K562 (cell line): Measurements from ENCODE around the gene RNASEH2A. TPM values are rescaled to one million over a fixed set of nuclear protein-coding genes. Genes with fewer than 3 reads are reported as not detected.

Experiments
- BRD4 ChIP-seq: fragments of 200-600 bp; sonication (generic); IDR thresholded peaks from 2 replicates; pipeline ENCODE4 v1.6.1; 2017; ENCODE audit warnings: inconsistent platforms
- ESRRB ChIP-seq: fragments of 250-450 bp; sonication (Bioruptor Pico); IDR thresholded peaks from 2 replicates; pipeline ENCODE4 v1.5.0; 2020; ENCODE audit warnings: mild to moderate bottlenecking, moderate library complexity, borderline replicate concordance
- FOXP4 ChIP-seq: sonication (generic); formaldehyde crosslinking; IDR thresholded peaks from 2 replicates; pipeline ENCODE4 v1.8.0; 2022; ENCODE audit warnings: mild to moderate bottlenecking, missing genetic modification reagents, borderline replicate concordance
- HMGXB4 ChIP-seq: sonication (generic); formaldehyde crosslinking; IDR thresholded peaks from 2 replicates; pipeline ENCODE4 v1.8.1; 2023; ENCODE audit warnings: mild to moderate bottlenecking, missing genetic modification reagents
- OTX1 ChIP-seq: fragments of 450-650 bp; formaldehyde crosslinking; IDR thresholded peaks from 2 replicates; pipeline ENCODE4 v1.4.0; 2022; ENCODE audit warnings: mild to moderate bottlenecking
- RAD21 ChIP-seq, 2 experiments: fragments of 250-450 bp in 1 of 2; fragments of 450-650 bp in 1 of 2; sonication (Bioruptor Pico) in 1 of 2; formaldehyde crosslinking in 1 of 2; IDR thresholded peaks in 1 of 2; conservative IDR thresholded peaks in 1 of 2; 2 replicates each; pipeline versions ENCODE4 v1.4.0 to v1.8.0; 2020 to 2022; ENCODE audit warnings: mild to moderate bottlenecking in 2 of 2, moderate library complexity in 1 of 2
- RBFOX2 ChIP-seq: fragments of 200-400 bp; formaldehyde crosslinking; IDR thresholded peaks from 2 replicates; pipeline ENCODE4 v1.6.1; 2017; ENCODE audit warnings: low read depth, mild to moderate bottlenecking, low read length, moderate library complexity
- SIRT6 ChIP-seq: IDR thresholded peaks from one replicate; pipeline ENCODE4 v1.6.1; 2012; ENCODE audit warnings: low read depth, mild to moderate bottlenecking, control low read depth, inconsistent platforms, low read length, moderate library complexity
- SREBF2 ChIP-seq: sonication (generic); formaldehyde crosslinking; IDR thresholded peaks from 2 replicates; pipeline ENCODE4 v1.4.0; 2020; ENCODE audit warnings: mild to moderate bottlenecking, missing genetic modification reagents
- TARDBP ChIP-seq: fragments of 450-650 bp; IDR thresholded peaks from 2 replicates; pipeline ENCODE4 v1.6.1; 2016
- TCF15 ChIP-seq: fragments of 250-450 bp; sonication (Bioruptor Pico); IDR thresholded peaks from 2 replicates; pipeline ENCODE4 v1.8.0; 2022; ENCODE audit warnings: moderate library complexity, mild to moderate bottlenecking, inconsistent platforms
- TOE1 ChIP-seq, 2 experiments: fragments of 450-650 bp in 1 of 2; sonication (generic) in 1 of 2; formaldehyde crosslinking in 1 of 2; IDR thresholded peaks; 2 replicates each; pipeline versions ENCODE4 v1.7.1 to v1.8.0; 2016 to 2022; ENCODE audit warnings: borderline replicate concordance in 2 of 2, mild to moderate bottlenecking in 2 of 2, antibody characterized with exemption in 1 of 2, inconsistent platforms in 1 of 2, low read depth in 1 of 2, missing genetic modification reagents in 1 of 2, moderate library complexity in 1 of 2
- XRCC4 ChIP-seq: IDR thresholded peaks from one replicate; pipeline ENCODE4 v1.6.1; 2011; ENCODE audit not compliant: insufficient read depth, insufficient read length; ENCODE audit errors: extremely low read depth
- ZBTB2 ChIP-seq: fragments of 450-650 bp; IDR thresholded peaks from 2 replicates; pipeline ENCODE4 v1.6.1; 2016; ENCODE audit warnings: antibody characterized with exemption
- ZBTB43 ChIP-seq: sonication (generic); formaldehyde crosslinking; IDR thresholded peaks from 2 replicates; pipeline ENCODE4 v1.8.0; 2023; ENCODE audit warnings: mild to moderate bottlenecking, missing genetic modification reagents
- ZNF324 ChIP-seq: fragments of 250-450 bp; sonication (Bioruptor Pico); IDR thresholded peaks from 2 replicates; pipeline ENCODE4 v1.4.0; 2020; ENCODE audit warnings: mild to moderate bottlenecking
- ZNF639 ChIP-seq, 2 experiments: fragments of 200-800 bp in 1 of 2; sonication (Bioruptor generic) in 1 of 2; sonication (generic) in 1 of 2; formaldehyde crosslinking in 1 of 2; IDR thresholded peaks in 1 of 2; conservative IDR thresholded peaks in 1 of 2; 2 replicates each; pipeline versions ENCODE4 v1.5.0 to v1.6.1; 2016 to 2020; ENCODE audit warnings: missing compliant biosample characterization in 1 of 2, missing genetic modification characterization in 1 of 2, missing genetic modification reagents in 1 of 2
- polyA plus RNA-seq, 8 experiments: library from polyadenylated mRNA; depleted of rRNA in 4 of 8; stranded (reverse) in 5 of 8; unstranded in 3 of 8; fragments of >200 nt; fragmentation: Nextera tagmentation in 2 of 8; fragmentation: Illumina TruSeq in 1 of 8; extraction: Ambion mirVana in 2 of 8; extraction: Trizol in 1 of 8; gene quantifications; 2 replicates each; pipeline versions ENCODE4 v1.2.1 to v1.2.3, GENCODE V29; 2011 to 2014; ENCODE audit warnings: inconsistent platforms in 1 of 8, missing spikeins in 1 of 8
- total RNA-seq, 7 experiments: library from RNA; depleted of rRNA in 6 of 7; stranded (reverse); fragments of >200 nt in 6 of 7; fragmentation: Illumina TruSeq in 2 of 7; extraction: Trizol in 2 of 7; gene quantifications; 2 replicates each; pipeline versions ENCODE4 v1.2.1 to v1.2.3, GENCODE V29; 2011 to 2021; ENCODE audit warnings: low replicate concordance in 1 of 7

The RNASEH2A gene
- total and polyA plus RNA-seq, 9 of the 15 experiments (the other 6 are each of a cell fraction or from before 2014, with no cell fraction given) = 22.3 to 78.0 (median 61.7) TPM

GRCh38 chr19:12777217-12778016, 29.0 kb upstream of the RNASEH2A start (continued):
- TF ChIP-seq OTX1 (CRISPR knock-in tag) = no peak
- TF ChIP-seq ZNF639 (CRISPR knock-in tag; conservative IDR thresholded peaks at IDR 0.05 in 1 of 2, IDR thresholded peaks at IDR 0.05 in 1 of 2) = 0 out of 4 replicates have a peak, but pooled peaks of 1 of the 2 experiments have one; percentile 1
- TF ChIP-seq ZBTB2 = no peak; the same call in 1 of the 2 replicates
- TF ChIP-seq FOXP4 (CRISPR knock-in tag) = no peak
- no peak for TF ChIP-seq BRD4
- no peak for TF ChIP-seq XRCC4
- TF ChIP-seq TOE1 (IDR thresholded peaks at IDR 0.05; ENCODE audit: borderline replicate concordance) = 0 out of 2 replicates have a peak, but pooled peaks have one; percentile 36
- TF ChIP-seq TOE1 (CRISPR knock-in tag; IDR thresholded peaks at IDR 0.05; ENCODE audit: borderline replicate concordance, low read depth) = no peak
- no peak for TF ChIP-seq ZBTB43
- no peak for TF ChIP-seq TCF15 (CRISPR knock-in tag)
- TF ChIP-seq TARDBP = no peak
- no peak for TF ChIP-seq SIRT6
- no peak for TF ChIP-seq SREBF2 (CRISPR knock-in tag)
- TF ChIP-seq HMGXB4 (CRISPR knock-in tag) = peak; percentile 47; the same call in 1 of the 2 replicates
- TF ChIP-seq RAD21 (CRISPR knock-in tag; conservative IDR thresholded peaks at IDR 0.05 in 1 of 2, IDR thresholded peaks at IDR 0.05 in 1 of 2) = peak; percentile 93 to 94
- TF ChIP-seq ESRRB = no peak
- TF ChIP-seq ZNF324 (CRISPR knock-in tag) = no peak
- no peak; the same call in 1 of the 2 replicates for TF ChIP-seq RBFOX2
